ENCODE measurements around the gene SLC35A1.

DNA sequence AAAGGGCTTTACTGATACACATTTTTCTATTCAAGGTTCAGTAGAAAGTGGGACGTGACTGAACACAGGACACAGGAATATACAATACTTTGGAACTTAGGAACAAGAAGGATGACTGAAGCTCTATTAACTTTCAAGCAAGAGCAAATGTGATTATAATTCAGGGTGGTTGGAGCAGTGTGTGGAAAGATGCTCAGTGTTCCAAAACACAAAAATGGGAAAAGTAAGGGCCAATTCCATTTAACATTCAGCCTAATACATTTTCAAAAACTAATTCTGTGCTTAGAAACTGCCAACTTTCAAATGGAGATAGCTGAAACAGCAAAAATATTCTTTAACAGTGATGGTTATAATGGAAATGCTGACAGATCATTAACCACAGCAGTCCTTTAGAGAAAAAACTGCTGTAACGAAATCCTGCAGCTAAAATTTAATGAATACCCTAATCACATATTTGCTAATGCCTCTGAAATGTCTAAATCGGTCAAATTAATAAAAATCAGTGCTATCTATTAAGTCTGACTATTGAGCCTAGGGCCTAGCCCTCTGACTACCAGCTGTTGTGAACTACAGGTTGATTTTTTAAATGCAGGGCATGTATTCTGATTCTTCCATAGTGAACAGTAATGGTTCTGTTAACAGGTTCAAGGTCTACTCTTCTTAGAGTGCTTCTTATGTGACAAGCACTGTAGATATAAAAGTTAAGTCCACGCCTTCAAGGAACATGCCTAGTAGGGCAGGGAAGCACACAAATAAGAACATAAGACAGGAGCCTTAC is 71.1 kb downstream of the SLC35A1 start:
- TF ChIP-seq, protein P1, sequence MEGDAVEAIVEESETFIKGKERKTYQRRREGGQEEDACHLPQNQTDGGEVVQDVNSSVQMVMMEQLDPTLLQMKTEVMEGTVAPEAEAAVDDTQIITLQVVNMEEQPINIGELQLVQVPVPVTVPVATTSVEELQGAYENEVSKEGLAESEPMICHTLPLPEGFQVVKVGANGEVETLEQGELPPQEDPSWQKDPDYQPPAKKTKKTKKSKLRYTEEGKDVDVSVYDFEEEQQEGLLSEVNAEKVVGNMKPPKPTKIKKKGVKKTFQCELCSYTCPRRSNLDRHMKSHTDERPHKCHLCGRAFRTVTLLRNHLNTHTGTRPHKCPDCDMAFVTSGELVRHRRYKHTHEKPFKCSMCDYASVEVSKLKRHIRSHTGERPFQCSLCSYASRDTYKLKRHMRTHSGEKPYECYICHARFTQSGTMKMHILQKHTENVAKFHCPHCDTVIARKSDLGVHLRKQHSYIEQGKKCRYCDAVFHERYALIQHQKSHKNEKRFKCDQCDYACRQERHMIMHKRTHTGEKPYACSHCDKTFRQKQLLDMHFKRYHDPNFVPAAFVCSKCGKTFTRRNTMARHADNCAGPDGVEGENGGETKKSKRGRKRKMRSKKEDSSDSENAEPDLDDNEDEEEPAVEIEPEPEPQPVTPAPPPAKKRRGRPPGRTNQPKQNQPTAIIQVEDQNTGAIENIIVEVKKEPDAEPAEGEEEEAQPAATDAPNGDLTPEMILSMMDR (IDR thresholded peaks at IDR 0.05), result no peak
- TF ChIP-seq EP300 (IDR thresholded peaks at IDR 0.05; ENCODE audit: low read depth) (no peak), POLR2A (IDR thresholded peaks at IDR 0.05) (no peak), POLR2AphosphoS5 (IDR thresholded peaks at IDR 0.05) (no peak)

All from transverse colon (tissue), 4 donors.